Measurements from ENCODE around the gene PLEKHH1. TPM values are rescaled to one million over a fixed set of nuclear protein-coding genes. Genes with fewer than 3 reads are reported as not detected.
A peak's percentile ranks its signal among the peaks of the same experiment; 100 is the strongest.

The PLEKHH1 gene
- 1 to 10 TPM; 1.6 to 3.9 TPM for total RNA-seq
- polyA plus RNA-seq: 10 to 100 TPM in 1 of 2 donors, under 1 TPM in 1; 0.59 to 14.0 TPM
- long read RNA-seq, donor 1: 0 reads
- long read RNA-seq, donor 2: 0 reads

GRCh38 chr14:67532998-67533753, at the start of gene PLEKHH1:
PLEKHH1 (plus strand) TSS chr14:67533290; CDS start chr14:67541868, 8,578 bp downstream.
- Histone ChIP-seq H3K4me1 (ENCODE audit: control insufficient read depth in 1 of 2, insufficient read depth in 2 of 2, low read length in 2 of 2) (no peaks in the 10 kb centered on the region), H3K4me3 (ENCODE audit: low read length in 2 of 2) (peak within 1 kb of the TSS; percentile 78 to 79), H3K36me3 (ENCODE audit: control insufficient read depth in 1 of 2, insufficient read depth in 2 of 2, low read length in 1 of 2) (no peaks in the 10 kb centered on the region), H3K27ac (ENCODE audit: low read depth in 1 of 2, low read length in 2 of 2) (no peak within 1 kb of the TSS), H3K27me3 (ENCODE audit: control insufficient read depth in 1 of 2, insufficient read depth in 2 of 2, low read length in 1 of 2) (no peaks in the 10 kb centered on the region), H3K9me3 (ENCODE audit: control insufficient read depth, low read length) (no peaks in the 10 kb centered on the region)
- DNase-seq: peak; percentile 91
- peak; percentile 90 for ATAC-seq (ENCODE audit: low FRiP score)
- 1 to 2% methylated on average over 65 to 86 of the region's 86 CpGs for WGBS, 2 donors
- intact Hi-C loops (cut with DNase I): no loop called here

DNA sequence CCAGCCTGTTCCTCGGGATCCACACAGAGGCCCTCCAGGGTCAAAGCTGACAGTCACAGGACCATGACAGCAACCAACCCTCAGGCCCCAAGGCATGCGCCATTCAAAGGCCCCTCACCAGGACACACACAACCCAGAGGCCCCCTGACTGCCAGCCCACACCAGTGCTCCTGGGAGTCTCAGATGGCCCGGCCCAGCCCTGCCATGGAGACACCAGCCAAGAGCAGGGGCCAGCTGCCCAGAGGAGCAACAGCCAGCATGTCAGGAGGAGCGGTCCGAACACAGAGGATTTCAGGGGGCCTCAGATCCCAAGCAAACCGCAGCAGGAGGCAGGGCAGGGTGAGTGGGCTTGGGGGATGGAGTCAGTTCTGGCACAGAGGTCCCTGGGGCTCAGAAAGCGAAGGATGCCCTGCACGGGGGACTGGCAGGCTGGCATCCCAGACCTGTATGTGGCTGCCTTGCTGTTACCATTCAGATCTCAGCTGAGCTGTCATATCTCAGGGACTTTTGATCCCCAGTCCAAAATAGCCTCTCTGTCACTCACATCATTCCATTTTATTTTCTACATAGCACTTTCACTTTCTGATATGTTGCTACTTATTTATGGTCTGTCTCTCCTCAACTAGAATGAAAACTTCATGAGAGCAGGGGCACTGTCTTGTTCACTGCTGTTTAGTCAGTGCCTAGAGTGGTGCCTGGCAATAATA, 49.4 kb upstream of the PLEKHH1 start:
- no peak for DNase-seq
- Histone ChIP-seq H3K27ac (ENCODE audit: low read depth in 1 of 2, low read length in 2 of 2) (no peak overlapping the region), H3K27me3 (ENCODE audit: control insufficient read depth in 1 of 2, insufficient read depth in 2 of 2, low read length in 1 of 2) (no peaks in the 10 kb centered on the region), H3K36me3 (ENCODE audit: control insufficient read depth in 1 of 2, insufficient read depth in 2 of 2, low read length in 1 of 2) (no peaks in the 10 kb centered on the region), H3K4me1 (ENCODE audit: control insufficient read depth in 1 of 2, insufficient read depth in 2 of 2, low read length in 2 of 2) (no peaks in the 10 kb centered on the region), H3K4me3 (ENCODE audit: low read length in 2 of 2) (no peak overlapping the region), H3K9me3 (ENCODE audit: control insufficient read depth, low read length) (no peaks in the 10 kb centered on the region)
- WGBS, 2 donors: 70 to 81% methylated on average over 8 of the region's 8 CpGs
- intact Hi-C loops (cut with DNase I): no loop called here
- no peak for ATAC-seq (ENCODE audit: low FRiP score)

DNA sequence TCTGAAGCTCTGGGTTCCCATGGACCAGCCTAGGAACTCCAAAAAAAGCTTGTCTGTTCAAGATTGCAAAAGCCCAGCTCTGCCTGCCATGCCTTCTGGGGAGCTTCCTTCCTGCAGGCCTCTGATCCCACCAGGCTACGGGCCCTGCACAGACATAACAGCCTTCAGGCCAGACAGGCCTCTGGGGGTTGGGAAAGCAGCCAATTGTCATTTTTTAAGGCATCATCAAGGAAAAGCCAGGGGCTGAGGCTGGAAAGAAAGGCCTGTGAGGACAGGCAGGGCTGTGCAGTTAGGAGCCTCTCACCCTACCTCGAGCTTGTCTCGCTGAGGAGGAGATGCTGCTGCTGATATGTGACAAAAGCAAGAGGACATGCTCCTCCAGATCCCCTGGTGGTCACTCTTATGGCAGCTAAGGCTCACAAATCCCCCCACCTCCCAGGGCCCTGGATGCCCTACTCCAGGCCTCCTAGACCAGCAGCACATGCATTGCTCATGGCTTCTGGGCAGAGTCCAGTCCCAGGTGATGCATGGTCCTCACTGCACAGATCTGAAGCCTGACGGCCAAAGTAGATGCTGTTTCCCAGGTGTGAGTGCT, 47.5 kb upstream of the PLEKHH1 start:
- 84 to 89% methylated on average over 4 of the region's 4 CpGs for WGBS, 2 donors
- no peak overlapping the region for H3K27ac ChIP-seq (ENCODE audit: low read depth in 1 of 2, low read length in 2 of 2)
- H3K9me3 ChIP-seq (ENCODE audit: control insufficient read depth, low read length): no peaks in the 10 kb centered on the region
- H3K36me3 ChIP-seq (ENCODE audit: control insufficient read depth in 1 of 2, insufficient read depth in 2 of 2, low read length in 1 of 2): no peaks in the 10 kb centered on the region
- no peak for ATAC-seq (ENCODE audit: low FRiP score)
- no peaks in the 10 kb centered on the region for H3K27me3 ChIP-seq (ENCODE audit: control insufficient read depth in 1 of 2, insufficient read depth in 2 of 2, low read length in 1 of 2)
- no peak for DNase-seq
- H3K4me3 ChIP-seq (ENCODE audit: low read length in 2 of 2): no peak overlapping the region
- H3K4me1 ChIP-seq (ENCODE audit: control insufficient read depth in 1 of 2, insufficient read depth in 2 of 2, low read length in 2 of 2): no peaks in the 10 kb centered on the region
- intact Hi-C loops (cut with DNase I): no loop called here

DNA sequence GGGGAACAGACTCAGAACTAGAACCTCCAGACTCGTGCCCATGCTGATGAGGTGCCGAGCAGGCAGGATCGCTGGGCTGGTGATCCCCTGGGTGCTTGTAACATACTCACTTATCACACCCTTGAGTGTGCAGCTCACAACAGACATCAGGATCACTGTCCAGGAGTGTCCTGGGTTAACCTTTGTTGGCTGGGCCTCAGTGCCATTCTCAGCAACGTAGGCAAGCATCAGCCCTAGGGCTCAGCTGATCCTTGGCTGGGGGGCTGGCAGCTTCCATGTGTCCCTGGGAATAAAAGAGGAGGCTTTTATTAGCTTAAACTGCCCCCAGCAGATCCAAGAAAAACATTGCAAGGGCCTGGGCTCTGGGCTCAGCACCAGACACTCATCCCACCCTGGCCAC, 46.2 kb upstream of the PLEKHH1 start:
- DNase-seq: no peak
- ATAC-seq (ENCODE audit: low FRiP score): no peak
- intact Hi-C loops (cut with DNase I): no loop called here
- Histone ChIP-seq H3K27ac (ENCODE audit: low read depth in 1 of 2, low read length in 2 of 2) (no peak overlapping the region), H3K36me3 (ENCODE audit: control insufficient read depth in 1 of 2, insufficient read depth in 2 of 2, low read length in 1 of 2) (no peaks in the 10 kb centered on the region), H3K27me3 (ENCODE audit: control insufficient read depth in 1 of 2, insufficient read depth in 2 of 2, low read length in 1 of 2) (no peaks in the 10 kb centered on the region), H3K4me3 (ENCODE audit: low read length in 2 of 2) (no peak overlapping the region), H3K4me1 (ENCODE audit: control insufficient read depth in 1 of 2, insufficient read depth in 2 of 2, low read length in 2 of 2) (no peaks in the 10 kb centered on the region), H3K9me3 (ENCODE audit: control insufficient read depth, low read length) (no peaks in the 10 kb centered on the region)
- 40 to 43% methylated on average over 4 of the region's 4 CpGs for WGBS, 2 donors

DNA sequence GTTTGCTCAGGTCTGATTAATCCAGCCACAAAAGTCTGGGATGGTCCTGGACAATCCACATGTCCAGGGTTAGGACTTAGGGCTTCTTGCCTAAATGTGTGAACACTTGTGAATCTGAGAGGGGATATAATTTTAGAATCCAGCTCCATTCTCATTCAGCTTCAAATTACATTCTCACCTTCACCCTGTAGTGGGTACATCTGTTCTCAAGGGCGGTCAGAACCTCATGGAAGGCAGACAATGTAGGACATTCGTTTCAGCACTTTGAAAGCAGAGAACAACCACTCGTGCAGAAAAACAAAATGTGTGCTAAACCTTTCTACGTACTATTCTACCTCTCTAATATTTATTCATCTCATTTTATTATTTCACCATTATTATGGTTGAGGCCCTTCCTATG, 45.8 kb upstream of the PLEKHH1 start:
- Histone ChIP-seq H3K4me1 (ENCODE audit: control insufficient read depth in 1 of 2, insufficient read depth in 2 of 2, low read length in 2 of 2) (no peaks in the 10 kb centered on the region), H3K36me3 (ENCODE audit: control insufficient read depth in 1 of 2, insufficient read depth in 2 of 2, low read length in 1 of 2) (no peaks in the 10 kb centered on the region), H3K27ac (ENCODE audit: low read depth in 1 of 2, low read length in 2 of 2) (no peak overlapping the region), H3K4me3 (ENCODE audit: low read length in 2 of 2) (no peak overlapping the region), H3K9me3 (ENCODE audit: control insufficient read depth, low read length) (no peaks in the 10 kb centered on the region), H3K27me3 (ENCODE audit: control insufficient read depth in 1 of 2, insufficient read depth in 2 of 2, low read length in 1 of 2) (no peaks in the 10 kb centered on the region)
- no peak for DNase-seq
- WGBS, 2 donors: 67 to 82% methylated on average over 4 of the region's 4 CpGs
- intact Hi-C loops (cut with DNase I): no loop called here
- ATAC-seq (ENCODE audit: low FRiP score): no peak

GRCh38 chr14:67487937-67488893, 44.9 kb upstream of the PLEKHH1 start, which contains the start of gene TMEM229B:
TMEM229B (minus strand) TSS chr14:67488721; CDS start chr14:67473923, 14,798 bp downstream.
- WGBS, 2 donors: 82% methylated on average over 13 of the region's 13 CpGs
- Histone ChIP-seq H3K36me3 (ENCODE audit: control insufficient read depth in 1 of 2, insufficient read depth in 2 of 2, low read length in 1 of 2) (no peaks in the 10 kb centered on the region), H3K27ac (ENCODE audit: low read depth in 1 of 2, low read length in 2 of 2) (no peak within 1 kb of the TSS), H3K9me3 (ENCODE audit: control insufficient read depth, low read length) (peaks cover 2% of the 10 kb centered on the region), H3K4me1 (ENCODE audit: control insufficient read depth in 1 of 2, insufficient read depth in 2 of 2, low read length in 2 of 2) (no peaks in the 10 kb centered on the region), H3K4me3 (ENCODE audit: low read length in 2 of 2) (no peak within 1 kb of the TSS), H3K27me3 (ENCODE audit: control insufficient read depth in 1 of 2, insufficient read depth in 2 of 2, low read length in 1 of 2) (no peaks in the 10 kb centered on the region)
- ATAC-seq (ENCODE audit: low FRiP score) (peak; percentile 51), DNase-seq (peak in 1 of 2 donors; percentile 72)
- intact Hi-C loops (cut with DNase I): no loop called here

GRCh38 chr14:67490196-67490595, 42.9 kb upstream of the PLEKHH1 start:
- DNase-seq: no peak
- no peak overlapping the region for H3K4me3 ChIP-seq (ENCODE audit: low read length in 2 of 2)
- ATAC-seq (ENCODE audit: low FRiP score): no peak
- no peaks in the 10 kb centered on the region for H3K4me1 ChIP-seq (ENCODE audit: control insufficient read depth in 1 of 2, insufficient read depth in 2 of 2, low read length in 2 of 2)
- intact Hi-C loops (cut with DNase I): no loop called here
- H3K36me3 ChIP-seq (ENCODE audit: control insufficient read depth in 1 of 2, insufficient read depth in 2 of 2, low read length in 1 of 2): no peaks in the 10 kb centered on the region
- no peaks in the 10 kb centered on the region for H3K27me3 ChIP-seq (ENCODE audit: control insufficient read depth in 1 of 2, insufficient read depth in 2 of 2, low read length in 1 of 2)
- peaks cover 9% of the 10 kb centered on the region for H3K9me3 ChIP-seq (ENCODE audit: control insufficient read depth, low read length)
- no peak overlapping the region for H3K27ac ChIP-seq (ENCODE audit: low read depth in 1 of 2, low read length in 2 of 2)
- WGBS, 2 donors: 76 to 84% methylated on average over 4 of the region's 4 CpGs

GRCh38 chr14:67491285-67491684, 41.8 kb upstream of the PLEKHH1 start:
- WGBS, 2 donors: 79 to 93% methylated on average over 3 of the region's 3 CpGs
- Histone ChIP-seq H3K36me3 (ENCODE audit: control insufficient read depth in 1 of 2, insufficient read depth in 2 of 2, low read length in 1 of 2) (no peaks in the 10 kb centered on the region), H3K4me1 (ENCODE audit: control insufficient read depth in 1 of 2, insufficient read depth in 2 of 2, low read length in 2 of 2) (no peaks in the 10 kb centered on the region), H3K27ac (ENCODE audit: low read depth in 1 of 2, low read length in 2 of 2) (no peak overlapping the region), H3K9me3 (ENCODE audit: control insufficient read depth, low read length) (peaks cover 9% of the 10 kb centered on the region), H3K4me3 (ENCODE audit: low read length in 2 of 2) (no peak overlapping the region), H3K27me3 (ENCODE audit: control insufficient read depth in 1 of 2, insufficient read depth in 2 of 2, low read length in 1 of 2) (no peaks in the 10 kb centered on the region)
- no peak for DNase-seq
- ATAC-seq (ENCODE audit: low FRiP score): no peak
- intact Hi-C loops (cut with DNase I): no loop called here
